ENCODE data around the gene MYBPC2.

Gene MYBPC2

DNA sequence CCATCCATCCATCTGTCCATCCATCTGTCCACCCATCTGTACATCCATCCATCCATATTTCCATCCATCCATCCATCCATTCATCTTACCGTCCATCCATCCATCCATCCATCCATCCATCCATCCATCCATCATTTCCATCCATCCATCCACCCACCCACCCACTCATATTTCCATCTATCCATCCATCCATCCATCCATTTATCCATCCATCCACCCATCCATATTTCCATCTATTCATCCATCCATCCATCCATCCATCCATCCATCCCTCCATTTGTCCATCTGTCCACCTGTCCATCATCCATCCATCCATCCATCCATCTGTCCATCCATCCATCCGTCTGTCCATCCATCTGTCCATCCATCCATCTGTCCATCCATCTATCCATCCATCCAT, 23.3 kb downstream of the MYBPC2 start:
- H3K36me3 ChIP-seq (ENCODE audit: low read length): no peaks in the 10 kb centered on the region
- H3K9me2 ChIP-seq (replicated peaks; ENCODE audit: insufficient read depth, low read length): no peaks in the 10 kb centered on the region
- no peaks in the 10 kb centered on the region for H3K79me2 ChIP-seq (ENCODE audit: insufficient read depth, low read length)
- no peak overlapping the region for H3K4me3 ChIP-seq (ENCODE audit: insufficient read depth, low read length, poor library complexity, severe bottlenecking)
- H3K9ac ChIP-seq (ENCODE audit: low read length): no peak overlapping the region
- H3K27ac ChIP-seq (ENCODE audit: low read depth, low read length): no peak overlapping the region
- no peak overlapping the region for H2AFZ ChIP-seq (ENCODE audit: low read depth, low read length, severe bottlenecking)
- H3K9me3 ChIP-seq (ENCODE audit: insufficient read depth, low read length): no peaks in the 10 kb centered on the region
- no peaks in the 10 kb centered on the region for H4K20me1 ChIP-seq (ENCODE audit: low read depth, low read length)
- H3F3A ChIP-seq (ENCODE audit: insufficient read depth): peaks cover 5% of the 10 kb centered on the region
- H3K4me2 ChIP-seq (ENCODE audit: low read depth, low read length, poor library complexity, severe bottlenecking): no peak overlapping the region
- no peaks in the 10 kb centered on the region for H3K27me3 ChIP-seq (ENCODE audit: low read length)
- TF ChIP-seq EZH2phosphoT487 (conservative IDR thresholded peaks at IDR 0.05; ENCODE audit: low read length) (no peak), CTCF (IDR thresholded peaks at IDR 0.05; ENCODE audit: insufficient read depth, low read length, poor library complexity, severe bottlenecking) (no peak)

DNA sequence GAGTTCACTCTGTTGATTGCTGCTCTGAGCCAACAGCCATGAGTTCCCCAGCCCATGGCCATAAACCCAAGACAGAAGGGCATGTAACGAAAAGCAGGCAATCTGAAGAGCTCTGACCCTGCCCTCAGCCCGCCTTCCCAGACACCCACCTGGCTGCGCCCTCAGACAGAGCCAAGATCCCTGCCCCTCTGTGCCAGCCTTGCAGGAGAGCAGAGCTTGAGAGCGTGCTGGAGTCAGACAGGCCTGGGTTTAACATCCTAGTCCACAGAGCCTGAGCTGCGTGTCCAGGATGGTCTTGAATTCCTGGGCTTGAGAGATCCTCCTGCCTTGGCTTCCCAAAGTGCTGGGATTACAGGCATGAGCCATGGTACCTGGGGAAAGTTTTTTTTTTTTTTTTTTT, 24.6 kb downstream of the MYBPC2 start:
- no peaks in the 10 kb centered on the region for H3K36me3 ChIP-seq (ENCODE audit: low read length)
- no peak overlapping the region for H3K4me2 ChIP-seq (ENCODE audit: low read depth, low read length, poor library complexity, severe bottlenecking)
- TF ChIP-seq EZH2phosphoT487 (conservative IDR thresholded peaks at IDR 0.05; ENCODE audit: low read length) (no peak), CTCF (IDR thresholded peaks at IDR 0.05; ENCODE audit: insufficient read depth, low read length, poor library complexity, severe bottlenecking) (no peak)
- no peak overlapping the region for H2AFZ ChIP-seq (ENCODE audit: low read depth, low read length, severe bottlenecking)
- no peak overlapping the region for H3K4me3 ChIP-seq (ENCODE audit: insufficient read depth, low read length, poor library complexity, severe bottlenecking)
- H3K79me2 ChIP-seq (ENCODE audit: insufficient read depth, low read length): no peaks in the 10 kb centered on the region
- H3K27me3 ChIP-seq (ENCODE audit: low read length): no peaks in the 10 kb centered on the region
- H3K27ac ChIP-seq (ENCODE audit: low read depth, low read length): no peak overlapping the region
- H3F3A ChIP-seq (ENCODE audit: insufficient read depth): peaks cover 5% of the 10 kb centered on the region
- no peak overlapping the region for H3K9ac ChIP-seq (ENCODE audit: low read length)
- no peaks in the 10 kb centered on the region for H4K20me1 ChIP-seq (ENCODE audit: low read depth, low read length)
- no peaks in the 10 kb centered on the region for H3K9me3 ChIP-seq (ENCODE audit: insufficient read depth, low read length)
- no peaks in the 10 kb centered on the region for H3K9me2 ChIP-seq (replicated peaks; ENCODE audit: insufficient read depth, low read length)

GRCh38 chr19:50458396-50459066, 25.8 kb downstream of the MYBPC2 start:
- no peaks in the 10 kb centered on the region for H3K27me3 ChIP-seq (ENCODE audit: low read length)
- no peak for TF ChIP-seq EZH2phosphoT487 (conservative IDR thresholded peaks at IDR 0.05; ENCODE audit: low read length)
- no peak for TF ChIP-seq CTCF (IDR thresholded peaks at IDR 0.05; ENCODE audit: insufficient read depth, low read length, poor library complexity, severe bottlenecking)
- H3K27ac ChIP-seq (ENCODE audit: low read depth, low read length): no peak overlapping the region
- no peak overlapping the region for H3K4me2 ChIP-seq (ENCODE audit: low read depth, low read length, poor library complexity, severe bottlenecking)
- no peaks in the 10 kb centered on the region for H3K36me3 ChIP-seq (ENCODE audit: low read length)
- H3K79me2 ChIP-seq (ENCODE audit: insufficient read depth, low read length): no peaks in the 10 kb centered on the region
- H3F3A ChIP-seq (ENCODE audit: insufficient read depth): peaks cover 5% of the 10 kb centered on the region
- no peaks in the 10 kb centered on the region for H4K20me1 ChIP-seq (ENCODE audit: low read depth, low read length)
- H2AFZ ChIP-seq (ENCODE audit: low read depth, low read length, severe bottlenecking): no peak overlapping the region
- H3K9me2 ChIP-seq (replicated peaks; ENCODE audit: insufficient read depth, low read length): no peaks in the 10 kb centered on the region
- H3K9me3 ChIP-seq (ENCODE audit: insufficient read depth, low read length): no peaks in the 10 kb centered on the region
- no peak overlapping the region for H3K4me3 ChIP-seq (ENCODE audit: insufficient read depth, low read length, poor library complexity, severe bottlenecking)
- no peak overlapping the region for H3K9ac ChIP-seq (ENCODE audit: low read length)
